Gastrocnemius medialis (tissue), 4 donors: ENCODE results near the gene TRMT112. TPM values are rescaled to one million over a fixed set of nuclear protein-coding genes. Genes with fewer than 3 reads are reported as not detected.
A peak's percentile ranks its signal among the peaks of the same experiment; 100 is the strongest.

Source experiments
- ATAC-seq, 2 donors: fragments of 150-250 bp; one replicate each; pipeline ENCODE4 v1.9.1; 2016
- DNase-seq, 2 donors: peaks; one replicate each; pipeline ENCODE4 v3.0.0-alpha.2; 2019
- H3K27ac ChIP-seq, 4 donors: fragments of 200-600 bp; sonication (generic); 1 replicate in 1 of 4; 2 replicates in 3 of 4; pipeline ENCODE4 v1.5.1; 2016 to 2018; ENCODE audit warnings: mild to moderate bottlenecking in 2 of 4, moderate library complexity in 1 of 4
- H3K27me3 ChIP-seq, 3 donors: fragments of 200-600 bp; sonication (generic) in 2 of 3; 1 replicate in 1 of 3; 2 replicates in 2 of 3; pipeline versions ENCODE4 v1.5.1 to v1.6.0; 2016 to 2019; ENCODE audit warnings: mild to moderate bottlenecking in 1 of 3, moderate library complexity in 1 of 3
- H3K36me3 ChIP-seq, 2 donors: fragments of 200-600 bp; sonication (generic) in 1 of 2; one replicate each; pipeline ENCODE4 v1.5.1; 2017 to 2018
- H3K4me1 ChIP-seq, 2 donors: fragments of 200-600 bp; sonication (generic) in 1 of 2; one replicate each; pipeline ENCODE4 v1.5.1; 2016 to 2017; ENCODE audit warnings: mild to moderate bottlenecking in 2 of 2
- H3K4me3 ChIP-seq, 4 donors: fragments of 200-600 bp; sonication (generic) in 3 of 4; 1 replicate in 1 of 4; 2 replicates in 3 of 4; pipeline ENCODE4 v1.5.1; 2016 to 2019; ENCODE audit warnings: mild to moderate bottlenecking in 2 of 4
- H3K9me3 ChIP-seq, 3 donors: fragments of 200-600 bp; sonication (generic) in 2 of 3; 1 replicate in 1 of 3; 2 replicates in 2 of 3; pipeline ENCODE4 v1.5.1; 2016 to 2019
- POLR2A ChIP-seq, 2 donors: fragments of 450-650 bp; IDR thresholded peaks; one replicate each; pipeline ENCODE4 v1.6.1; 2017; ENCODE audit warnings: antibody characterized with exemption in 2 of 2, mild to moderate bottlenecking in 2 of 2, moderate library complexity in 2 of 2
- in situ Hi-C, 4 donors: fragments of 200-750 bp; cut with MboI; loops; one replicate each; pipeline versions ENCODE4 v1.15.0 to v1.8.0; 2017; ENCODE audit warnings: low sequenced_read_pairs in 4 of 4
- intact Hi-C: fragments of 100-400 bp; cut with DNase I; formaldehyde crosslinking; loops from one replicate; pipeline ENCODE4 v1.15.1; 2023; ENCODE audit warnings: low total_unique reads
- total RNA-seq, 4 donors: library from RNA; depleted of rRNA; stranded (reverse); fragments of >200 nt; gene quantifications; one replicate each; pipeline versions ENCODE4 v1.1.0 to v1.2.3, GENCODE V29; 2016
- TF ChIP-seq, protein P1 (sequence below), 5 experiments: fragments of 450-650 bp in 3 of 5; fragments of 200-600 bp in 2 of 5; sonication (generic) in 2 of 5; IDR thresholded peaks in 4 of 5; conservative IDR thresholded peaks in 1 of 5; 1 replicate in 4 of 5; 2 replicates in 1 of 5; pipeline ENCODE4 v1.5.1; 2016 to 2019; ENCODE audit warnings: antibody characterized with exemption in 5 of 5, mild to moderate bottlenecking in 3 of 5, moderate library complexity in 3 of 5

Gene TRMT112
- total RNA-seq, 4 donors from 2014 or later = 133 to 226 (median 194) TPM

DNA sequence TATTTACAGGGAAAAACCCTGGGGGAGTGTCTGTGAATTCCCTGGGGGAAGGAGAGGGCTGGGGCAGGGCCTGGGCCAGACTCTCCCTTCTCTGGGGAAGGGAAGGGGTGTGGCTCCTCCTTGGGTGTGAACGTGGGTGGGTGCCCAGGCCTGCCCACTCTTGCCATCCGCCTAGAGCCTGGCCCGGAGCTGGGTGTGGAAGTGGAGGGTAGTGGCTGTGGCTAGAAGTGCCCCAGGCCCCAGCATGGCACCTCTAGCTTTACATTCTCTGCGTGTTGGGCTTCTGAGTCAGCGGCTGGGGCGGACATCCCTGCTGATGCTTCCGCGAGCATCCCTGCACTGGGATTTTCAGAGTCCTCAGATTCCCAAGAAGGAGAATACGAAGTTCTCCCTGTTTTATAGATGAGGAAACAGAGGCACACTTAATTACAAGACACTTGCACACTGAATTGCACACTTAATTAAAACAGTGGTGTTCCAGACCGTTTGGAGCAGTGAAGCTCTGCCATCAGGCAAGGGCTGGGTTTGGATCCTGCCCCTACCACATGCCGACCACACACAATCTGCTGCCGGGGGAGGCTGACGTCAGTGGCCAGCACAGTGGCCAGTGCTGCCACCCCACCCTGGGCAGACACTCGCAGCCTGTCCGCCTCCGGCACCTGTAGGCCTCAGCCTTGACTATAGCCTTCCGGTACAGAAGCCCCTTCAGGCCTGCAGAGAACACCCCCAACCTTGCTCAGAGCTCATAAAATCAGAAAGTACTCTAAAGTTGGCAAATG is 40.5 kb downstream of the TRMT112 start:
- peaks cover 3 to 6% of the 10 kb centered on the region in 2 donors for H3K4me1 ChIP-seq
- no peak overlapping the region for H3K4me3 ChIP-seq
- H3K27me3 ChIP-seq = no peaks in the 10 kb centered on the region
- TF ChIP-seq, protein P1, sequence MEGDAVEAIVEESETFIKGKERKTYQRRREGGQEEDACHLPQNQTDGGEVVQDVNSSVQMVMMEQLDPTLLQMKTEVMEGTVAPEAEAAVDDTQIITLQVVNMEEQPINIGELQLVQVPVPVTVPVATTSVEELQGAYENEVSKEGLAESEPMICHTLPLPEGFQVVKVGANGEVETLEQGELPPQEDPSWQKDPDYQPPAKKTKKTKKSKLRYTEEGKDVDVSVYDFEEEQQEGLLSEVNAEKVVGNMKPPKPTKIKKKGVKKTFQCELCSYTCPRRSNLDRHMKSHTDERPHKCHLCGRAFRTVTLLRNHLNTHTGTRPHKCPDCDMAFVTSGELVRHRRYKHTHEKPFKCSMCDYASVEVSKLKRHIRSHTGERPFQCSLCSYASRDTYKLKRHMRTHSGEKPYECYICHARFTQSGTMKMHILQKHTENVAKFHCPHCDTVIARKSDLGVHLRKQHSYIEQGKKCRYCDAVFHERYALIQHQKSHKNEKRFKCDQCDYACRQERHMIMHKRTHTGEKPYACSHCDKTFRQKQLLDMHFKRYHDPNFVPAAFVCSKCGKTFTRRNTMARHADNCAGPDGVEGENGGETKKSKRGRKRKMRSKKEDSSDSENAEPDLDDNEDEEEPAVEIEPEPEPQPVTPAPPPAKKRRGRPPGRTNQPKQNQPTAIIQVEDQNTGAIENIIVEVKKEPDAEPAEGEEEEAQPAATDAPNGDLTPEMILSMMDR (IDR thresholded peaks at IDR 0.05 in 4 of 5, conservative IDR thresholded peaks at IDR 0.05 in 1 of 5) = no peak
- no peak for TF ChIP-seq POLR2A (IDR thresholded peaks at IDR 0.05)
- DNase-seq (no peak), ATAC-seq (no peak)
- in situ Hi-C loops (no loop called here), intact Hi-C loops (no loop called here)
- no peak overlapping the region for H3K27ac ChIP-seq
- H3K36me3 ChIP-seq = peaks cover 0 to 15% of the 10 kb centered on the region in 2 donors
- no peaks in the 10 kb centered on the region for H3K9me3 ChIP-seq

DNA sequence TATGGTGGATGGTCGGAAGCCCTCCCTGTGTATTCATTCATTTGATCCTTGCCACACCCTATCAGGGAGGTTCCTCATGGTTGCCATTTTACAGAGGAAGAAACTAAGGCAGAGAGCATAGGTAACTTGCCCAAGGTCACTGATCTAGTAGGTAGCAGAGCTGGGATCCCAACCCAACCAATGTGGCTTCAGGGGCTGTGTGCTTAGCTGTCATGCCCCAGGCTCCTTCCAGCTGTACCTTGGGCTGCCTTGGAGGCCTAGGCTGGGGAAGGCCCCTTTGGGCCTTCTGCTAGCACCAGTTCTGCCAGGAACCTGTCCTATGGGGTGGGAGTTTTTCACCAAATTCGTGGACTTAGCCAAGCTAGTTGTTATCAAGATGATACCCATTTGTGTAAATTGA is 41.5 kb downstream of the TRMT112 start:
- DNase-seq (no peak), ATAC-seq (no peak)
- no peaks in the 10 kb centered on the region for H3K9me3 ChIP-seq
- no peaks in the 10 kb centered on the region for H3K27me3 ChIP-seq
- peaks cover 6 to 9% of the 10 kb centered on the region in 2 donors for H3K4me1 ChIP-seq
- no peak overlapping the region for H3K4me3 ChIP-seq
- peaks cover 0 to 15% of the 10 kb centered on the region in 2 donors for H3K36me3 ChIP-seq
- no peak for TF ChIP-seq POLR2A (IDR thresholded peaks at IDR 0.05)
- TF ChIP-seq, protein P1 (IDR thresholded peaks at IDR 0.05 in 4 of 5, conservative IDR thresholded peaks at IDR 0.05 in 1 of 5) = no peak
- H3K27ac ChIP-seq = no peak overlapping the region
- intact Hi-C loops = no loop called here
- in situ Hi-C loops = no loop called here

DNA sequence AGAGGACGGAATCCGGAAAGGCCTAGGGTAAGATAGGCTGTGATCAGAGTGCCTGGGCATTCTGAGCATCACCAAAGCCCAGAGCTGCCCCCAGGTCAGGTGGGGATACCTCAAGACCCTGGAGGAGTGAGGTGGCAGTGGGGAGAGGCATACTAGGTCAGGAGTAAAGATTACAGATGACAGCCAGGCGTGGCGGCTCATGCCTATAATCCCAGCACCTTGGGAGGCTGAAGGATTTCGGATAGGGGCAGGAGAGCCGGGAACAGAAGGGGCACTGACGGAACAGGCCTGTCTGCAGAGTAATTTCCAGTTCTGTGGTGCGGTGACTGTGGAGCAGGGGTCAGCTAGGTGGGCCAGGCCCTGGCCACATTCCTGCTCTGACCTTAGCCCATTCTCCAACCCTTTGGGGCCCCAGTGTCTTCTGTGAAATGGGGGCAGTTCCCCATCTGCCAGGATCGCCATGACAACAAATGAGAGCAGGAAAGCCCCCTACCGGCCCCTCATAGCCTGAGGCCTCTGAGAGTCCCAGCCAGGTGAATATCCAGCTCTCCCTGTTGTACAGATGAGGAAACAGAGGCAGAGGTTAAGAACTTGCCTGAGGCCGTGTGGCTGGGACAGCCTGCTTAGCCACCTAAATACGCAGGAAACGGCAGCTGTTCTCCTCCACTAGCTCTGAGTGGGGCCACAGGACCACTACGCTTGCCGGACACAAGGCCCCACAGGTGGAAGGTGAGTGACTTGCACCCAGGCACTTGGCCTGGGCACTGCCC is 42.1 kb downstream of the TRMT112 start:
- intact Hi-C loops = no loop called here
- ATAC-seq (no peak), DNase-seq (no peak)
- Histone ChIP-seq H3K4me1 (peaks cover 6 to 9% of the 10 kb centered on the region in 2 donors), H3K27ac (no peak overlapping the region), H3K4me3 (no peak overlapping the region), H3K9me3 (no peaks in the 10 kb centered on the region), H3K27me3 (no peaks in the 10 kb centered on the region), H3K36me3 (peaks cover 0 to 15% of the 10 kb centered on the region in 2 donors)
- in situ Hi-C loops = no loop called here
- TF ChIP-seq POLR2A (IDR thresholded peaks at IDR 0.05) = no peak
- TF ChIP-seq, protein P1 (IDR thresholded peaks at IDR 0.05 in 4 of 5, conservative IDR thresholded peaks at IDR 0.05 in 1 of 5) = no peak

DNA sequence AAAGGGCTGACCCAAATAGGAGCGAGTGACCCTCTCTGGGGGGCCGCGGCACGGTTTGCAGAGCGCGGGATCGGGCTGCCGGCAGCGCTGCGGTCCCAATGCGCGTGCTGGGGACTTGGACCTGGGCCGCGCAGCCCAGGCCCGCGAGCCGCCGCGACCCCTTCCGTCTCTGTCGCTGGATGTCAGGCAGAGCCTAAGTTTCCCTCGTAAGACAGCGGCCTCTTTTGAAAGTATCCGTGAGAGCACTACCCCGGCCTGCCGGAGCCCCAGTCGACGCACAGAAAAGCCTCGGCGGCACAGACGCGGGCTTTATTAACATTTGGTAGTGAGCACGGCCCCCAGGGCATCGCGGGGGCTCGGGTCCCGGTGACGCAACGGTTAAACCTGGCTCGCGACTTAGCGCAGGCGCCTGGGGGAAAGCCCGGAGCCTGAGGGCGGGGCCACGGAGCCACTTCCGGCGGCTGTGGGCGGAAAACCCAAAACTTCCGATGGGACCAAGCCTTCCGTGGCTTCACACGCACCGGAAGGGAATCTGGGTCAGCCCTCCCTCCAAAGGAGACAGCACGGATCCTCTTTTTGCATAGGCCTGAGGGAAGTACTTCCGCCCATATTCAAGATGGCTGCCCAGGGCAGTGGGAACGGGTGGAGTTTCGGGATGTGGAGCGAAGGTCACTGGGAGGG is 47.7 kb downstream of the TRMT112 start:
- ATAC-seq (peak; percentile 84 to 91), DNase-seq (peak; percentile 99)
- intact Hi-C loops (loop anchor here (1.0 to 5.0 kb wide), 7 partner anchors 15 to 82 kb away; partner anchors contain the start of genes BAD, FKBP2, PLCB3 and STIP1), in situ Hi-C loops (no loop called here)
- Histone ChIP-seq H3K4me3 (peak overlapping the region; percentile 82 to 100 (median 93)), H3K27me3 (no peaks in the 10 kb centered on the region), H3K9me3 (no peaks in the 10 kb centered on the region), H3K36me3 (peaks cover 0 to 12% of the 10 kb centered on the region in 2 donors), H3K27ac (peak overlapping the region; percentile 94 to 99 (median 98)), H3K4me1 (peaks cover 22% of the 10 kb centered on the region in 2 donors)
- TF ChIP-seq POLR2A (IDR thresholded peaks at IDR 0.05) = peak; percentile 35 to 47
- TF ChIP-seq, protein P1 (IDR thresholded peaks at IDR 0.05 in 4 of 5, conservative IDR thresholded peaks at IDR 0.05 in 1 of 5) = peak in 3 of 5 experiments; percentile 11 to 22 (median 16)
